NCI-H2107 (cell line): ENCODE data around the gene NKX2-4.
"Not testable (repeated sequence)": the region's sequence is repeated elsewhere in the genome, so short reads cannot be mapped to it uniquely, and the experiment has no call there.

Source experiments
- DNase-seq: peaks from one replicate; lab custom pipeline; 2025; lab: John Stamatoyannopoulos, UW

NKX2-4 gene

DNA sequence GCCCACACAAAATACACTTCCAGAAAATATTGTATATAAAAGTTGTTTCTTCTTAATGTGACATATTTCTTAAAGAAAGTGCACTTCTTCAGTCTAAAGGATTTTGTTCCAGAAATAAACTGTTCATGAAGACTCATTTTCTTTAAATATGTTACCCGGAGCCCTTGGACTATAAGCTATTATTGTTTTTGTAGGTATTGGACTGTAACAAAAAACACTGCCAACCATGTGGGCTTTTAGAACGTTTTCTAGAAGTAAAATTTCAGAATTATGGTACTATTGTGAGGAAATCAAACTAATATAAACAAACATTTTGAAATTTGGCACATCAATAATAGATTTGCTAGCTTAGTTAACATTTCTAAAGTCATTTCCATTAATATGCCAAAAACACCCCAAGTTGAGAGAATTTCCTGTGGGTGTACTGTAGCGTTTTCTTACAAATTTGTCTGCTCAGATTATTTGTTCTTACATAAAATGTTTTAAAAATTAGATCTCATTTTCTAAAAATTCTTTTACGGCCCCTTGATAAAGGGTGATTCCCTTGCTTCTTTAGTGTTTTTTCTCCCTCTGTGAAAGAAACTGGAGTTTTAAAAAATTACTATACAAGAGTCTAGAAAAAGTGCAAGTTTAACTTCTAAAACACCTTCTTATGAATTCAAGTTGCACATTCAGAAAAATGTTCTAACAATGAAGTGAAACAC, 3.4 kb downstream of the NKX2-4 start:
- no peak for DNase-seq

DNA sequence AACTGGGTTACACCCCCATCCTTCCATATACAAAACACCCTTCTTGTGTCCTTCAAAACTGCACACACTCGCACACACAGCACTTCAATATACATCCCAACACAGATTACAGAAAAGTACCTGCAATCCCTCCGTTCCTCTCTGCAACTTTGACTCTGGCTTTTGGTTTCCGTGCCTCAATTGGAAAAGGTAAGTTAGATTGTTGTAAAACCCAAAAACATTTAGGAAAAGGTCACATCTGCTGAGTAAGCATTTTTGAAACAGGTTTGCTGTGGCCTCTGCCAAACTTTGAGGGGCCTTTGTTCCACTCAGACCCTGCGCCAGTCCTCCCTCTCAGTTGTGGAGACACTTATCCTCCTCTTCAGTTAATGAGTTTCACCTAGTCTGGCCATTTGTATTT, 4.2 kb downstream of the NKX2-4 start:
- DNase-seq: no peak

DNA sequence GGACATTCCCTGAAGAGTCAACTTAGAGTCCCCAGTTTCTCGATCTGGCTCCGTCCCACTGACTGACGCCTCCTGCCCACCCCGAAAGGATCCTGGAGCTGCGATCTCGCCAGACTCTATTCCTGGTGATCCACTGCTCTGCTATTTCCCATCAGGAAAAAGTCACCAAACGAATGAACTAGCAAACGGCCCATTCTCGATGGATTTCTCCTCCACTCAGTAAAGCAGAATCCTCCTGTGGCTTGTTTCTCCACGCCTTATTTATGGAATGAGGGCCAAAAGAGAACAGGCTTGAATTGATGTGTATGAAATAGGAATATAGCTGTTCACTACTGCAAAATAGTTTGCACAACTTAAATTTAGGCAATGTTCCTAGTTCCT, 5.4 kb downstream of the NKX2-4 start:
- DNase-seq: no peak

DNA sequence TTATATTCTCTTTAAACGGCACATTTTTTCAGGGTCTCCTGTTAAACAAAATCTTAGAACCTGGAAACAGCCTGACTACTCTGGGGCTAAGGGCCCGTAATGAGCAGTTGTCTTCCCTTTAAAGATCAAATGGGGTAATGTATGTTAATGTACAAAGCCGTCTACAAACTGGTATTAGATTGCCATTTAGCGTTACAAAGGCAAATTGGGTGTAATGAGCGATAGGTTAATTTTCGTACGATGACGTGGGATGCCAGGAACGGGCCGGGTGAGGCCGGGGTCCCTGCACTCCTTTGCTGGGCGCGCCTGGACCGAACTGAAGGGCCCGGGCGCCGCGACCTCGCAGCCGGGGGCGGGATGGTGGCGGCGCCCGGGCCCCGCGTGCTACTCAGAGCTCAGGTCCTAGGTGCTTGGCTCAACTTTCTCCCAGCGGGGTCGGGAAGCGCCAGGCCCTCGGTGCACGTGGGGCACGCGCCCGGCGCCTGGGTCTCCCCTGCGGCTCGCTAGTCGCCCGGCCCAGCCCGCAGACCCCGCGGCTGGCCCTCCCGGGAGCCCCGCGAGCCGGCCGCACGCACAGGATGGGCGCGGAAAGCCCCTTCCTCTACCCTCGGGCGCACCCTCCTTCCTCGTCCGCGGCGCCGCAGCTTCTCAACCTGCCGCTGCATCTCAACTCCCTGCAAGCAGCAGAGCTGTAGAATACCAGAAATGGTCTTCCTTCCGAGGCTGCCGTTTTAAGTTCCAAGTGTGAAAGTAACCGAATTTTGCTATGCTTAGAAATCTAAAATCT, 5.9 kb downstream of the NKX2-4 start:
- DNase-seq: no peak

DNA sequence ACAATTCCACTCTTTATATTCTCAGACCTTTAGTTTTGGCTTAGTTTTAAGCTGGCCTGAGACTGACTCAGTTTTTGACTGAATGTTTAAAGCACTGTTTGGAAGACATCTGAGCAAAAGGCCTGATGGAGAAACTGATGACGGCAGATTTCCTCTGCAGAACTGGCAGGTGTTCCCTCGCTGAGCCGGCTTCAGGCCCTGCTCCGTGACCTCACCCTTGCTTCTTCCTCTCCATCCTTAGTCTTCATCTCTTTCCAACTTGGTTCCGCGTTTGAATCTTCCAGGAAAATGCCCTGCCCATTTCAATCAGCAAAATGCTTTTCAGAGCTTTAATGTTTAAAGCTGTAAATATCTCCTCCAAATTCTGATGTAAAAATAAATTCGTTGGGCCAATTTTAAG, 6.6 kb downstream of the NKX2-4 start:
- no peak for DNase-seq

DNA sequence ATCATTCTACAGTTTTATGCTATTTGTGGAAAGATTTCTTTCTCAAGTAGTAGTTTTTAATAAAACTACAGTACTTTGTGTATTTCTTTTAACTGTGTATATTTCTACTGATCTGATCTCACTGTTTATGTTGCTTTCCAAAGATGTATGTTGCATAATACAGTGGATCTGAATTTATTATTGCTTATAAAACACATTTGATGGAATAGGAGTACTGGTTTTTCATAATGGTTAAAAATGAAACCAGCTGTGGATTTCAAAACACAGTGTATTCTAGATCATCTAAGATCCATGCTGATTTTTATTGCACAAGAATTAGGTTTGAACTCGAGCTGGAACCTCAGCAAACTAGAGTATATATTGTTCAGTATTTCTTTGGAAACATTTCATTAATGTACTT, 8.0 kb downstream of the NKX2-4 start:
- no peak for DNase-seq

DNA sequence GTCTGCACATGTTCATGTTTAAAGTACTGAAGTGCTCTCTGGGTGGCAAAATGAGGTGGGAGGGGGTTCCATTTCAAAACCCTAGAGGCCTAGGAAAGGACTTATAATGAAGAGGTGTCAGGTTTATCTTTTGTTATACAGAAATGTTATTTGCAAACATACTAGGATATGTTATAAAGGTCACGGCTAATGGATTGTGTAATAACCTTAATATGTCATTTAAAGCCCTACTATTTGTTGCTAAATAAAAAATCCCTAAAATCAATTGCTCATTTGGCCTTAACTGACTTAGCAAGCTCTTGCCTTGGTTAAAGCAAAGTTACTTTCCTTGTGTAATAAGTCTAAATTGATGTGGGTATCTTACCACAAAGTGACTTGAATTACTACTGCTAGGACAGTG, 8.8 kb downstream of the NKX2-4 start:
- no peak for DNase-seq

DNA sequence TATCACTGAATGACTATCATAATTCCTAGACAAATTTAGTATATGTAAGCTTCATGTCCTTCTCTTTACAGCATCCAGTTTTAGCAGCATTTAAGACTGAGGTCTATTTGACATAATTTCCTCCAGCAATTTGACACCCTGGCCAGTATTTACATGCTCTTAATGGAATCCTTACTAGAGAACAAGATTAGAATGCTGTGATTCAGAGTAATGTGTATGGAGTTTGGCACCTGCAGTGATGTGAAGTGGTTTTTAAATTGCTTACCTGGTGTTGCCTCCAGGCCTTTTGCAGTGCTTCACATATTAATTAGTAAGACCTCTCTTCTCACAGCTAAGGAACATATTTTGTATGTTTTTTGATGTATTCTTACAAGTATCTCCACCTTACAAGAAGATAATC, 9.8 kb downstream of the NKX2-4 start:
- peak; percentile 26 for DNase-seq

DNA sequence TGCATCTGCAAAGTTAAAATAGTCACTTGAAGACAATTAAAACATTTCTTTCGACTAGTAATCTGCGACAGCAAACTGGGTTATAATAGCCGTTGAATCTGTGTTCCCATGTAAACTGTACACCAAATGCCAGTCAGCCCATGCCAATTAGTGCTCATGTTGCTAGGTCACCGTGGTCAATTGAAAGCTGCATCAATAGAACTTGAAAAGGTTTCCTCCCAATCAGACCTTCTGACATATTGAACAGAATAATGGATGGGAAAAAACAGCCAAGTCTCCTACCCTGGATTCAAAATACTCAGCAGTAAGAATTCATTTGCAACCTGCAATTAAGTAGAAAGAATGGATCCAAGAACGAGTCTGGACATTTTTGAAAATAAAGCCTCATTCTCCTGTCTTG, 11.2 kb downstream of the NKX2-4 start:
- no peak for DNase-seq

DNA sequence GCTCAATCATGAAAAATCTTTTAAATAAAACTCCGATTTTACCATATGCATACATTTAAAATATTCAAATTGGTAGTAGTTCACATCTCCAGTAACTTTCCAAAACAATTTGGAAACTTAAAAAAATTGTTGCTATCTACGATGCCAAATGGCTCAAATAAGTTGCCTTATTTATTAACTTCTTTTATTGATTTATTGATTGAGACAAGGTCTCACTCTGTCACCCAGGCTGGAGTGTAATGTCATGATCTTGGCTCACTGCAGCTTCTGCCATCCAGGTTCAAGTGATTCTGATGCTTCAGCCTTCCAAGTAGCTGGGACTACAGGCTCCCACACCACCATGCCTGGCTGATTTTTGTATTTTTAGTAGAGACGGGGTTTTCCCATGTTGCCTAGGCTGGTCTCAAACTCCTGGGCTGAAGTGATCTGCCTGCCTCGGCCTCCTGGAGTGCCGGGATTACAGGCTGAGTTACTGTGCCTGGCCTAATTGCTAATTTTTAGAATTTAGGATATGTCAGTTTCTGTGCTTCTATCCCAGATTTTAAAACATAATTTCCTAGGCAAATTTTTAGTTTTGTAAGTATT, 12.9 kb downstream of the NKX2-4 start:
- DNase-seq: no peak

DNA sequence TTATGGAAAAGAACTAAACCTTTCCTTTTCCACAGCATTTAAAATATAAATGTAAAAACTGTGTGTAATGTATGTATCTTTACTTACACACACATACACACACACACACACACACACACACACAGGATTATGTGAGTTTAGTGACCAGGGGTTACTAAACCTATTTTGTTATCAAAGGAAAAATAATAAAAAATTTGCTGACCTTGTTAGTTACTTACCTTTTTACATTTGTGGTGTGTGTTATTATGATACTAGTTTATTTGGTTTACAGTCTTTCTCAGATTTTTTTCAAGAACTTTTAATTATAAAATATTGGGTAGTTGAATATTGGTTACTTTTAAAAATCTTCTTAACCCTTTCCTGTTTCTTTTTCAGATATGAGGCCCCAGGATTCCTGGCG, 15.7 kb downstream of the NKX2-4 start:
- no peak for DNase-seq

DNA sequence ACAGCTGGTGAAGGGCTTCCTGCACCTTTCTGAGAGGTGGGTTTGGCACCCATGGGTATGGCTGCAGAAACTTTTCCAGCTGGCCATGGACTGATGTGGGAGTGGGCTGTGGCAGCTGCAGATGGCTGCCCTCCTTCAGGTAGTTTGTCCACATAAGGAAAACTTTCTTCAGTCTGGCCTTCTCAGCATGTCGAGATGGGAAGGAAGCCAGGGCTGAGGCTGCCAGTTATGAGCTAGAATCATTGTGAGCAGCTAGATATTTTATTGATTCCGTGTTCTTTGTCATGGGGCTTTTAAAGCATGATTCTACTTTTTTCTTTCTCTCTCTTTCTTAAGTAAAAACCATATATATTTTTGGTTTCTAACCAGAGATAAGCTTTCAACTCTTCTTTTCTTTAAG, 16.6 kb downstream of the NKX2-4 start:
- no peak for DNase-seq

DNA sequence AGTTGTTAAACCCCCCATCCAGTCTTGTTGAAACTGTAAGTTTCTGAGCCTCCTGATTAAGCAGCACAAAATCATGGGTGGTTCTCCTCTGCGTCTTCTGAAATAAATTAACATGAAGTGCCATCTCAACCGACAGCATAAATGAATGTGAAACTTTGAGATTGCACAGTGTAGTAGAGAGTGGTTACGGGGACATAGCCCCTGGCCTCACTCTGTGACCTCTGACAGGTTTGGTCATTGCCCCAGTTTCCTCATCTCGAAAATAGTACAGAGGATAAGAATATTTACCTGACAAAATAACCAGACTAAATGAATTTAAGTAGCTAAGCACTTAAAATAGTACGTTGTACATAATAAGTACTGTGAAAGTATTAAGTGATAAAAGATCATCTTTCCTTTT, 19.1 kb downstream of the NKX2-4 start:
- DNase-seq: no peak

DNA sequence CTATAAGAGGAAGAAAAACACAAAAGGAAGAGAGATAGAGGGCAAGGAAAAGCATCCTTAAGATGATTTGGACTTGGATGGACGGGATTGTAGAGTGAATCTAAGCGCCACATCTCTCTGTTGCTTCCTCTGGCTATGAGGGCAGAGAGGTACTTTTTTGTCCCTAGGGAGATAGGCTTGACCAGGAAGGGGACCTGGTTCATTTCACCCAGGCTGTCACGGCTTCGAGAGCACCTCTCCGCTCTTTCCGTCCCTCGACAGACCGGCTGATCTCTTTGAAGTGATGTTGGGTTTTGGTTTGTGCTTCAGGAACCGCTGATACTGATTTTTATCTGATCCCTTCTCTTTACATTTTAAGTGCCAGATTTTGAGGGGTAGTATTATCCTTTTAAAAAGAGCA, 19.6 kb downstream of the NKX2-4 start:
- no peak for DNase-seq

DNA sequence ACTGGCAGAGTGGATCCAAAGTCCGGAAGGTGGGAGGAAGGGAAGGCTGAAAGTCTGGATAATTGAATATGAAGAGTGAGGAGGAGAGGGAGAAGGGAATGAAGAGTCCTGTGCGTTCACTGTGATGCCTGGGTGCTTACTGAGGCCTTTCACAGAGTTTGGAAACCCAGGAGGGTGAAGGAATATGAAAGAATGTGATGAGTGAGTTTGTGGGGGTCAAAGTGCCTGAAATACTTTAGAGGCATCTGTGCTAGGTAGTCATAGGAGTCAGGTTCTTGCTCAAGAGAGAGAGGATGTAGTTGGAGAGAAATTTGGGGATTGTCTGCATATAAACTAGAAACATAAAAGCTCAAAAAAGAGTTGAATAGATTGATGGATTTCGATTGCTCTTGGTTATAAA, 20.7 kb downstream of the NKX2-4 start:
- DNase-seq: no peak

DNA sequence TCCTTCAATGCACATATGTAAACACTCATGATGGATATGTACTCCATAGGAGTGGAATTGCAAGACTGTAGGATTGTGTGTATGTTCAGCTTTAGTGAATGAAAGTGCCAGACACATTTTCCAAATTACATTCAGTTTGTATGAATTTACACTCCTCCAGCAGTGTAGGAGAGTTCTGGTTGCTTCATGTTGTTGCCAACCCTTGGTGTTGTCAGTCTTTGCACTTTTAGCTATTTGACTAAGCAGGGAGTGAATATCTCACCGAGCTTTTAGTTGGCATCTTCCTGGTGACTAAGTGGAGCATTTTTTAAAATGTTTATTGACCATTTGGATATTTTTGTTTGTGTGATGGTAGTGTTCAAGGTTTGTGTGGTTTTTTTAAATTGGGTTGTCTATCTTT, 23.9 kb downstream of the NKX2-4 start:
- DNase-seq: no peak

DNA sequence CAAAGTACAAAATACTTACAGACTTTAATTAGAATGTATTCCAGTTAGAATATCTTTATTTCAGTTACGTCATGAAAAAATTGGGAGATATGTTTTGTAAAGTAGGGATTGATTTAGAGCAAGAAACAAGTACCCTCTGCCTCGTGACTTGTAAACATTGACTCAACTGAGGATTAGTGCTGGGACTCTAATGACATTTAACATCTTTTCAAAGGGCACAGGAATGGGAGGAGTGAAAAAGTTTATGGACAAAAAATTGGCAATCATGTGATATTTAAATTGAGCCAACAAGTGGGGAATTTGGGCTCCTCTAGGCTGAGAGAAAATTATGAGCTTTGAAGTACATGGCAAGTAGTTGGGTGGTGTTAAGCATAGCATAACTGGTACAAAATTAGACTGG, 25.3 kb downstream of the NKX2-4 start:
- DNase-seq: no peak

DNA sequence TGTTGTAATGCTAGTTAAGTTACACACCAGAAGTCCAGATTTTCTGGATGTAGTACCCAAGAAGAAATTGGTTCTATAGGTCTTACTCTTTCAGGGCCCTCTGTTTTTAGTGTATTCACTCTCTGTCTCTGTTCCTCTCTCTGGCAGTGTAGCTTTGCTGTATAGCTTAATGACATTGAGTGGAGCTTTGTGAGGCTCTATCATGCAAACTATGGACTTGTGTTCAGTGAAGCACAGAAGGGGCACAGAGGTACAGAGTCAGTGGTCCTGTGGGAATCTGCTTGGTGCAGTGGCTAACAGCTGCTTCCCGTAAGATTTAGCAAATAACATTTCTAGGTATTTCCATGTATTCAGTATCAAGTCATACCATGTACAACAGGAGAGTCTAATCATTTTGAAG, 26.1 kb downstream of the NKX2-4 start:
- DNase-seq: no peak

DNA sequence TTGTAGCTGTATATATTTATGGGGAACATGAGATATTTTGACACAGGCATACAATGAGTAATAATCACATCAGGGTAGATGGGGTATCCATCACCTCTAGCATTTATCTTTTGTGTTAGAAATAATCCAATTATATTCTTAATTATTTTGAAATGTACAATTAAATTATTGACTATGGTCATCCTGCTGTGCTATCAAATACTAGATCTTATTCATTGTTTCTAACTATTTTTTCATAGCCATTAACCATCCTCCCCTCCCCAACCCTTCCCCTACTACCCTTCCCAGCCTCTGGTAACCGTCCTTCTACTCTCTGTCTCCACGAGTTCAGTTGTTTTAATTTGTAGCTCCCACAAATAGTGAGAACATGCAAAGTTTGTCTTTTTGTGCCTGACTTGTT, 28.5 kb downstream of the NKX2-4 start:
- DNase-seq: no peak

DNA sequence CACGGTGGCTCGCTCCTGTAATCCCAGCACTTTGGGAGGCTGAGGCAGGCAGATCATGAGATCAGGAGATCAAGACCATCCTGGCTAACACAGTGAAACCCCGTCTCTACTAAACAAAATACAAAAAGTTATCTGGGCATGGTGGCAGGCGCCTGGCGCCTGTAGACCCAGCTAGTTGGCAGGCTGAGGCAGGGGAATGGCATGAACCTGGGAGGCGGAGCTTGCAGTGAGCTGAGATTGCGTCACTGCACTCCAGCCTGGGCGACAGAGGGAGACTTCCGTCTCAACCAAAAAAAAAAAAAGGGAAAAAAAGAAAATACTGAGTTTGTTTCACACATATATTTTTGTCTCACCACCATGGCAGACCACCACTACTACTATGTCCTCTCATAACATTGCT, 31.1 kb downstream of the NKX2-4 start:
- DNase-seq: not testable (repeated sequence)

DNA sequence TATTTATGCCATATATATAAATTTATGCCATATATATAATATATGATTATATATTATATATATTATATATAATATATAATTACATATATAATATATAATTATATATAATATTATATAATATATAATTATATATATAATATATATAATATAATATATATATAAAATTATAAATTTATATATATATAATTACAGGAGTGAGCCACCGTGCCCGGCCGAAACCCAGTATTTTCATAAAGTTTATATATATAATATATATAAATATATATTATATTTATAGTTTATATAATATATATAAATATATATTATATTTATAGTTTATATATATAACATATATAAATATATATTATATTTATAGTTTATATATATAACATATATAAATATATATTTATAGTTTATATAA, 31.6 kb downstream of the NKX2-4 start:
- no peak for DNase-seq

DNA sequence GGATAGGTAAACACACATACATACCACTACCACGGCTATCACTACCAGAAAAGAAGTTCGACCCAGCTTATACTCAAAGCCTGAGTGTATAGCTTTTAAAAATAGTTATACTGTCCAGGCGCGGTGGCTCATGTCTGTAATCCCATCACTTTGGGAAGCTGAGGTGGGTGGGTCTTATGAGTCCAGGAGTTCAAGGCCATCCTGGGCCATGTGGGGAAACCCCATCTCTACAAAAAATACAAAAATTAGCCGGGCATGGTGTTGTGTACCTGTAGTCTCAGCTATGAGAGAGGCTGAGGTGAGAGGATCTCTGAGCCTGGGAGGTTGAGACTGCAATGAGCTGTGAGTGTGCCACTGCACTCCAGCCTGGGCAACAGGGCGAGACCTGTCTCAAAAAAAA, 32.9 kb downstream of the NKX2-4 start:
- DNase-seq: no peak

DNA sequence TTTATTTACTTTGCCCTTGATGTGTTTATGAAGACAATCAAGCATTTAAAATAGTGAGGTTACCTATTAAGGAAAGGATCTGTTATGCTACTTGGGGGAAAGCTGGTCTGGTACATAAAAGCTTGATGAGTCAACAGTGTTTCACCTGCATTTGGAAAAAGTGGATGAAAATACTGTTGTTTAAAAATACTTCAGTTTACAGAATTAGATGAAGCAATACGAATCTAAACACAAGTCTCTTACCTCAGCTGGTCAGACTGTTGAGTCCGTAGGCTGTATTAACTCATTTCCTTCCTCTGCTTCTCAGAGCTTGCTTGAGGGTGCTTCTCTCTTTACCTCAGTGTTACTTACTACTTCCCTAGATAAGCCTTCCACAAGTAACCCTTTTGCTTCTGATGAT, 36.1 kb downstream of the NKX2-4 start:
- DNase-seq: no peak

DNA sequence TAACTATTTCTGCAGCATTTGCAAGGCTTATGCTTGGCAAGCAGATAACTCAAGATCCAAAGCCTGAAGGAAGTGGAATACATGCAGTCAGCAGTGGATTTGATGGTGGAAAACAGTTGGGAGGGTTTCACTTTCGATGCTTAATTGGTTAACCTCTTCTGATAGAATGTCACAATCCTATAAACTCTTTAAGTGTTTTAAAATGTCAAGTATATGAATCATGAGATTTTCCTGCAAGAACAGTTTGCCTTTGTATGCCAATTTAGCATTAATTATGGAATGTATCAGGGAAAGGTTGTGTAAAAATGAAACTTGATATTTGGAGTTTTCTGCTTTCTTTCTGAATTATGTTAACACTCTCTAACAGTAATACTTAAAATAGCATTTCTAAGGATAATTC, 36.6 kb downstream of the NKX2-4 start:
- no peak for DNase-seq
